HUES64 (cell line): ENCODE data around the gene TMA16. TPM values are rescaled to one million over a fixed set of nuclear protein-coding genes. Genes with fewer than 3 reads are reported as not detected.
"Not testable (repeated sequence)": the region's sequence is repeated elsewhere in the genome, so short reads cannot be mapped to it uniquely, and the experiment has no call there.

Experiments
- H3K27ac ChIP-seq: 2 replicates; pipeline ENCODE4 v1.7.0; 2013; ENCODE audit warnings: low read depth, low read length, inconsistent platforms
- H3K27me3 ChIP-seq: 2 replicates; pipeline ENCODE4 v1.6.1; 2013; ENCODE audit warnings: mild to moderate bottlenecking, low read length; ENCODE audit not compliant: insufficient read depth
- H3K36me3 ChIP-seq: 2 replicates; pipeline ENCODE4 v1.6.1; 2013; ENCODE audit warnings: mild to moderate bottlenecking, low read length; ENCODE audit not compliant: insufficient read depth
- H3K4me1 ChIP-seq: 2 replicates; pipeline ENCODE4 v1.6.1; 2013; ENCODE audit warnings: mild to moderate bottlenecking, low read length, moderate library complexity; ENCODE audit not compliant: insufficient read depth
- H3K4me3 ChIP-seq: 2 replicates; pipeline ENCODE4 v1.5.1; 2013; ENCODE audit warnings: mild to moderate bottlenecking, low read length, moderate library complexity
- H3K9ac ChIP-seq: 2 replicates; pipeline ENCODE4 v1.6.1; 2013; ENCODE audit warnings: mild to moderate bottlenecking, low read depth, low read length
- H3K9me3 ChIP-seq: 2 replicates; pipeline ENCODE4 v1.6.1; 2013; ENCODE audit warnings: low read depth, low read length; ENCODE audit not compliant: insufficient read depth
- WGBS: fragments of 150-250, 120-280 bp; methylation state at CpG from one replicate; pipeline ENCODE4 v1.1.7; 2013; ENCODE audit warnings: missing lambda C conversion rate; 5-methylcytosine and 5-hydroxymethylcytosine counted together
- polyA plus RNA-seq, 2 experiments: library from polyadenylated mRNA; stranded (reverse); fragments of 50-300 nt; gene quantifications; one replicate each; pipeline ENCODE4 v1.2.3, GENCODE V29; 2013

Gene TMA16
- 45.9 TPM for polyA plus RNA-seq (2013, experiment 1 of 2)
- polyA plus RNA-seq (2013, experiment 2 of 2), result 63.0 TPM

GRCh38 chr4:163494360-163495241 lies at the start of gene TMA16:
Gene TMA16 (plus strand): TSS chr4:163494690. CDS start chr4:163494802, 112 bp downstream.
- Histone ChIP-seq H3K9me3 (no peaks in the 10 kb centered on the region), H3K4me3 (peak within 1 kb of the TSS; percentile 89), H3K9ac (peak within 1 kb of the TSS; percentile 99), H3K27ac (peak within 1 kb of the TSS; percentile 98), H3K27me3 (no peaks in the 10 kb centered on the region), H3K36me3 (peaks cover 14% of the 10 kb centered on the region), H3K4me1 (peaks cover 10% of the 10 kb centered on the region; the same call in 1 of the 2 replicates)
- WGBS, result under 1% methylated on average over 64 of the region's 64 CpGs

- not testable (repeated sequence) for H3K4me1 ChIP-seq, H3K27ac ChIP-seq, H3K27me3 ChIP-seq, H3K9me3 ChIP-seq, H3K9ac ChIP-seq, H3K36me3 ChIP-seq, H3K4me3 ChIP-seq
- 97% methylated on average over 12 of the region's 12 CpGs for WGBS
Observed at GRCh38 chr4:163447023-163447422, 47.5 kb upstream of the TMA16 start.

GRCh38 chr4:163447481-163447880 lies 47.0 kb upstream of the TMA16 start:
- no peaks in the 10 kb centered on the region for H3K9me3 ChIP-seq
- no peaks in the 10 kb centered on the region for H3K4me1 ChIP-seq
- no peak overlapping the region for H3K9ac ChIP-seq
- no peaks in the 10 kb centered on the region for H3K27me3 ChIP-seq
- no peak overlapping the region for H3K27ac ChIP-seq
- H3K4me3 ChIP-seq, result no peak overlapping the region
- no CpG with 5 or more reads among the region's 1 CpG for WGBS
- H3K36me3 ChIP-seq, result no peaks in the 10 kb centered on the region

- no peak overlapping the region for H3K9ac ChIP-seq
- H3K36me3 ChIP-seq, result no peaks in the 10 kb centered on the region
- H3K4me1 ChIP-seq, result no peaks in the 10 kb centered on the region
- H3K9me3 ChIP-seq, result no peaks in the 10 kb centered on the region
- no peaks in the 10 kb centered on the region for H3K27me3 ChIP-seq
- 79% methylated on average over 6 of the region's 6 CpGs for WGBS
- H3K27ac ChIP-seq, result no peak overlapping the region
- no peak overlapping the region for H3K4me3 ChIP-seq
Observed at GRCh38 chr4:163448540-163449203, 45.8 kb upstream of the TMA16 start.

- H3K36me3 ChIP-seq, result no peaks in the 10 kb centered on the region
- WGBS, result 97% methylated on average over 4 of the region's 5 CpGs
- no peaks in the 10 kb centered on the region for H3K27me3 ChIP-seq
- no peak overlapping the region for H3K4me3 ChIP-seq
- no peak overlapping the region for H3K27ac ChIP-seq
- H3K9me3 ChIP-seq, result no peaks in the 10 kb centered on the region
- H3K9ac ChIP-seq, result no peak overlapping the region
- H3K4me1 ChIP-seq, result no peaks in the 10 kb centered on the region
Observed at GRCh38 chr4:163462556-163462955, 31.9 kb upstream of the TMA16 start.

- Histone ChIP-seq H3K27me3 (no peaks in the 10 kb centered on the region), H3K4me1 (no peaks in the 10 kb centered on the region), H3K9me3 (no peaks in the 10 kb centered on the region), H3K36me3 (no peaks in the 10 kb centered on the region), H3K4me3 (no peak overlapping the region), H3K27ac (no peak overlapping the region), H3K9ac (no peak overlapping the region)
- 100% methylated on average over 3 of the region's 4 CpGs for WGBS
Observed at GRCh38 chr4:163467082-163467770, 27.3 kb upstream of the TMA16 start.

- Histone ChIP-seq H3K27me3 (no peaks in the 10 kb centered on the region), H3K27ac (no peak overlapping the region), H3K4me3 (no peak overlapping the region), H3K9me3 (no peaks in the 10 kb centered on the region), H3K36me3 (no peaks in the 10 kb centered on the region), H3K9ac (no peak overlapping the region), H3K4me1 (no peaks in the 10 kb centered on the region)
- no CpG with 5 or more reads among the region's 3 CpGs for WGBS
Observed at GRCh38 chr4:163470391-163470790, 24.1 kb upstream of the TMA16 start.

- H3K27ac ChIP-seq, result no peak overlapping the region
- WGBS, result 97% methylated on average over 14 of the region's 14 CpGs
- H3K9ac ChIP-seq, result no peak overlapping the region
- H3K4me3 ChIP-seq, result no peak overlapping the region
- H3K4me1 ChIP-seq, result no peaks in the 10 kb centered on the region
- H3K27me3 ChIP-seq, result no peaks in the 10 kb centered on the region
- no peaks in the 10 kb centered on the region for H3K9me3 ChIP-seq
- no peaks in the 10 kb centered on the region for H3K36me3 ChIP-seq
Observed at GRCh38 chr4:163473130-163473529, 21.4 kb upstream of the TMA16 start.

- Histone ChIP-seq H3K9ac (no peak within 1 kb of the TSS), H3K27me3 (no peaks in the 10 kb centered on the region), H3K36me3 (no peaks in the 10 kb centered on the region), H3K4me3 (no peak within 1 kb of the TSS), H3K9me3 (no peaks in the 10 kb centered on the region), H3K27ac (no peak within 1 kb of the TSS), H3K4me1 (no peaks in the 10 kb centered on the region)
- WGBS, result 93% methylated on average over 32 of the region's 32 CpGs
Observed at GRCh38 chr4:163473576-163473975, 20.9 kb upstream of the TMA16 start, which contains the start of gene TKTL2. Gene TKTL2 (minus strand): TSS chr4:163473754. CDS start chr4:163473734, 20 bp downstream.

- Histone ChIP-seq H3K36me3 (no peaks in the 10 kb centered on the region), H3K9ac (no peak overlapping the region), H3K27ac (no peak overlapping the region), H3K27me3 (no peaks in the 10 kb centered on the region), H3K9me3 (no peaks in the 10 kb centered on the region), H3K4me3 (no peak overlapping the region), H3K4me1 (no peaks in the 10 kb centered on the region)
- 98% methylated on average over 3 of the region's 3 CpGs for WGBS
Observed at GRCh38 chr4:163474027-163474426, 20.5 kb upstream of the TMA16 start.
